Loucy (cell line): ENCODE data around the gene BNIP3.

Experiments
- CTCF ChIP-seq: fragments of 200-600 bp; sonication (generic); conservative IDR thresholded peaks from 2 replicates; pipeline ENCODE4 v1.5.1; 2014; ENCODE audit warnings: mild to moderate bottlenecking, antibody characterized with exemption, low read length
- EZH2phosphoT487 ChIP-seq: fragments of 200-600 bp; IDR thresholded peaks from 2 replicates; pipeline ENCODE4 v1.6.1; 2018; ENCODE audit warnings: antibody characterized with exemption, mild to moderate bottlenecking, moderate library complexity, borderline replicate concordance

- TF ChIP-seq CTCF, result no peak
- TF ChIP-seq EZH2phosphoT487, result no peak
Measured at GRCh38 chr10:131975003-131975402, 6.7 kb downstream of the BNIP3 start.
